Endometrium (tissue), 2 donors: ENCODE measurements around the gene PLBD2.
"Not testable (repeated sequence)": the region's sequence is repeated elsewhere in the genome, so short reads cannot be mapped to it uniquely, and the experiment has no call there.

Experiments
- FAIRE-seq: peaks from 2 replicates; lab custom pipeline; 2012; peaks lifted over from hg19 to GRCh38; lab: Jason Lieb, UNC
- donor health status: control.
- donor health status: control.

PLBD2 gene

DNA sequence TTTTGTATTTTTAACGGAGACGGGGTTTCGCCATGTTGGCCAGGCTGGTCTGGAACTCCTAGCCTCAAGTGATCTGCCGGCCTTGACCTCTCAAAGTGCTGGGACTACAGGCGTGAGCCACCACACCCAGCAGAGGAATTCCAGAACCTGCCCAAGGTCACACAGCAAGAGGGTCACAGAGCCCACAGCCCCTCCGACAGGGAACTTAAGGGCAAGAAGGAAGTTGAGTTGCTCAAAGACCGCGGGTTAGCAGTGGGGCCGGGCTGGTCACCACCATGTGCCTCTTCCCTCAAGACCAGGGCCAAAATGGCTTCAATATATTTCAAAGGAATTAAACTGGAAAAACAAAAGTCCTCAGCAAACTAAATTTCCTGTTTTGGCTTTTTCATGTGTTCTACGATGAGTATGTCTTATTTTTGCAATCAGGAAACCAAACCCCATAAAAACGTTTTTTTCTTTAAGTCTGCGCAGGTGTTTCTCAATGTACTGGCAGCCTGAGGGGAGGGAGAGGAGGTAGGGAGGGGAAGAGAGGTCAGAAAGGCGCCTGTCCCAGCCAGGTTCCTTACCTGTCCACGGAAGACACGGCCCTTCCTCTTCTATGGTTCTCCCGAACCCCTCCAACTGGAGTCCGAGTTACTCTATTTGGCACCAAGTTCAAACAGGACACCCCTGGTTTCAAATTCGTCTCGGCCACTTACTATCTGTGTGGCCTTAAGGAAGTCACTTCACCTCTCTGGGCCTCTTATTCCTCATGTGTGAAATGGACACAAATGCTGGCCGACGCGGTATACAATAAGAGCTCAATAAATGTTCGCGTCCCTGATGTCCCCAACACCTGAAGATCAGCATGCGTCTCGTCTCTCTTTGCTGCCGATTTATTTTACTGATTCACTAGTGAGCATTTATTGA is 24.3 kb upstream of the PLBD2 start:
- no peak for FAIRE-seq

DNA sequence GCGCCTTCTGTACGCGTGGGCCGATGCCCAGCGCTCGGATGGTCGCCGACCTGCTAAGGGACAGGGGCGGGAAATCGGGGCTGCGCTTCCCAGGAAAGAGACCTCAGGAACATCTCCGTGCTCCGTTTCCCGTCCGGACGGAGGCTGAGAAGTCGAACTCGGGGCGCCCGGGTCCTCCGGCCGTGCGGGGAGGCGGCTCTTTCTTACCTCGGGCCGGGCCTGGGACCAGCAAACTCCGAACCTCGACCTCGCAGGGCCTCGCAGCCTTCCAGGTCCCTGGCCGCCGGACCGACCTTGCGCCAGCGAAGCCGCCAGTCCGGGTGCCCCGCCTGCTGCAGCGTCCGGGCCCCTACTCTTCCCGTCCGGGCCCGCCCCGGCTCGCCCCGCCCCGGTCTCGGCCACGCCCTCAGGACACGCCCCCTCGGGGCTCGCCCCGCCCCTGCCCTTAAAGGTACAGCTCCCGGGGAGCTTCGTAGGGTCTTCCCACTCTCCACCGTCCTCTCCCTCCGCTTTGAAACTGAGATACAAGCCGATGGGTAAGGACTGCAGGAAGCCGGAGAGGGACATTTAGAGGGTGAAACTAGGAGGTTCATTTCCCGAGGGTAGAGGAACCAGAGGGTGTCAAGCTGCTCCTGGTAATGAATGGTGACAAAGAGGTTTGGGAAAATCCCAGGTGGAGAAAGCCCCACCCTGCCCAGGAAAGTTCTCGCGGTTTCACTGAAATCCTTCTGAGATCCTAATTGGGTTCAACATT is 23.4 kb upstream of the PLBD2 start, which contains the start of gene SLC8B1:
TSS of gene SLC8B1 (minus strand) at position 324 of the 754 bp plus-strand sequence. CDS start 2,231 bp downstream, outside the sequence.
- FAIRE-seq: no peak

DNA sequence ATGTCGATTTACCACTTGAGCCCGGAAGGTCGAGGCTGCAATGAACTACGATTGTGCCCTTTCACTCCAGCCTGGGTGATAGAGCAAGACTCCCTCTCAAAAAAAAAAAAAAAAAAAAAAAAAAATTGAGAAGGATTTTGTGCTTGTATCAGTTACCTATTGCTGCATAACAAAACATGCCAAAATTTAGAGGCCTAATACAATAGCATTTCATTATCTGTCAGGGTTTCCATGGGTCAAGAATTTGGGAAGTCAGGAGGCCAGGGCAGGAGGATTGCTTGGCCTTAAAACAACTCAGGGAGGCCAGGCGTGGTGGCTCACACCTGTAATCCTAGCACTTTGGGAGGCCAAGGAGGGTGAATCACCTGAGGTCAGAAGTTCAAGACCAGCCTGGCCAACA is 18.8 kb upstream of the PLBD2 start:
- no peak for FAIRE-seq

DNA sequence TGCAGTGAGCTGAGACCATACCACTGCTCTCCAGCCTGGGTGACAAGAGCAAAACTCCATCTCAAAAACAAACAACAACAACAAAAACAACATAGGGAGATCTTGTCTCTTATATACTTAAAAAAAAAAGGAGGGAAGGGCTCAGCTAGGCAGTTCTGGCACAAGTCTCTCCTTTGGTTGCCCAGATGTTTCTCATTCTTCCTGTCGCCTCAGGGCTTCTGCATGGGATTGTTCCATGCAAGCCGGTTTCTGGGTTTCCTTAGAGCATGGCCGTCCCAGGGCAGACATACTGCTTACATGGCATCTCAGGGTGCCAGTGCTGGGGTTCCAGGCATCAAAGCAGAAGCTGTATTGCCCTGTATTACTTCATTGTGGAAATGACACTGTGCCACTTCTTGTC is 18.3 kb upstream of the PLBD2 start:
- FAIRE-seq: no peak

DNA sequence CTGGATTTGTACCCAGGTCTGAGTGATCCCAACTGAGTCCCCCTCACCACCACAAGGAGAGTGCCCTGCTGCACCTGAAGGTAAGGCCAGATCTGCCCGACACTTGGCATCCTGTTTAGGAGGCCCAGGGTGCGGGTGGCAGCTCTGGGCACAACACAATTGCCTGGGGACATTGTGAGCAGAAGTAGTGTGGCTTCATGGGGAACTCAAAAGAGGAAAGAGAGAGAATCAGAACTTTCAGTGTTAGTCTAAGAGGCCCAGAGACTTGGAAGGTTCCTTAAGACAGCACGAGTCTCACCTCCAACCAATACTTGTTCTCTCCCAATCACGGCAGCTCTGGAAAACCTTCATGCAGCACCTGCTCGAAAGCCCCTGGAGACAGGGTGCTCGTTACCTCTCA is 16.9 kb upstream of the PLBD2 start:
- no peak for FAIRE-seq

DNA sequence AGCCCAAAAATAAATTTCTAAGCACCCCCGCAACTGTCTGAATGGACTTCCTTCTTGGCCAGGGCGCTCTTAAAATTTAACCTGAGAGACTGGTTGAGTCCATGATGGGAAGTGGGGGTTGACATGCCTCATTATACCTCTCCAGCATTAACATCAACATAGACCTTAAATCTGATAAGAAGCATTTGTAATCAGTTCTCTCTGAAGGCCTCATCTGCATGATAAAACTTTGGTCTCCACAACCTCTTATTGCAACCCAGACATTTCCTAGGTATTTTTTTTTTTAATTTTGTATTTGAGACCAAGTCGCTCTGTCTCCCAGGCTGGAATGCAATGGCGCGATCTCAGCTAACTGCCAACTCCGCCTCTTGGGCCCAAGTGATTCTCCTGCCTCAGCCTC is 13.1 kb upstream of the PLBD2 start:
- FAIRE-seq: no peak

DNA sequence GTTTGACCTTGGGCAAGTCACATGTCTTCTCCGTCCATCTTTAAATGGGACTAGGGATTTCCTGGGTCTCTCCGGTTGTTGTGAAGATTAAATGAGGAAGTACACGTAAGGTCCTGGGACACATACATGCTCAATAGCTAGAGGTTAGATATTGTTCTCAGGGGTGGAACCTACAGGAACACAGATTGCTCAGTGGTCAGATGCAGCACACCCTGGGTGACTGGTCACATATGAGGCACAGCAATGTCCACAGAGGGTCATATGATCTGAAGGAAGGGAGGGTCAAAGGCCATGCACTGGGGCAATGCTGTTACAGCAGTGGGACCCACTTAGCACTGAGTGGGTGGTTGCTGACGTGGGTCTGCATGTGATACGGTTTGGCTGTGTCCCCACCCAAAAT is 12.0 kb upstream of the PLBD2 start:
- FAIRE-seq: no peak

DNA sequence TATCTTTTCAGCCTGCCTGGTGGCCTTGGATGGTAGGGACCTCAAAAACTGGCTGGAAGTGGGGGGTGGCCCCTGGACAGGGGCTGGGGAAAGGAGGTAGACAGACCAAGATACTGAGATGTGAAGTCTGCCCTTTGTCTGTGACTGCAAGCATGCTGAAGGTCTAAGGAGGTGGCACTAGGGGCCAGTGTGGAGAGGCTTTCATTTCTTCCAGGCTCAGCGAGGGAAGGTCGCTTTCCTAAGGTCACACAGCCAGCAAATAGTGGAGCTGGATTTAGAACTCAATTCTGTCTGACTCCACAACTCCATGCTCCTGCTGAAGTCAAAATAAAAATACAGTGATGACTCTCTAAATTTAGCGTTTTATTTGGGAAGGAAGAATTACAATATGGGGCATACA is 11.3 kb upstream of the PLBD2 start:
- FAIRE-seq: no peak

DNA sequence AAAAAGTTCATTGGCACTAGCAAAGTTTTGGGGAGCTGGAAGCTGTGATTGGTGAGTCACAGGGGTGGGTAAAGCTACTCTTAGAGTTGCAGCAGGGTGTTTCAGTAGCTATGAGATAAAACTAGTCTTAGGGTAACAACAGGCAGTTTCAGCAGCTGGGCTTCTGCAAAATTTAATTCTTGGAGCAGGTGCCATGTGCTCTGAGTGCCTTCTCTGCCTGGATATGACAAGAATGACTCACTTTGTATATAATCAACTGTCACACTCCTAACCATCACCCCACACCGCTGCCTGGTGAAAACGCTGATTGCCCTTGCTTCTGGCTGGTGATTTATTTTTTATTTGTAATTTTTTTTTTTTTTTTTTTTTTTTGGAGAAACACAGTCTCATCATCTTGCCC is 10.5 kb upstream of the PLBD2 start:
- no peak for FAIRE-seq

DNA sequence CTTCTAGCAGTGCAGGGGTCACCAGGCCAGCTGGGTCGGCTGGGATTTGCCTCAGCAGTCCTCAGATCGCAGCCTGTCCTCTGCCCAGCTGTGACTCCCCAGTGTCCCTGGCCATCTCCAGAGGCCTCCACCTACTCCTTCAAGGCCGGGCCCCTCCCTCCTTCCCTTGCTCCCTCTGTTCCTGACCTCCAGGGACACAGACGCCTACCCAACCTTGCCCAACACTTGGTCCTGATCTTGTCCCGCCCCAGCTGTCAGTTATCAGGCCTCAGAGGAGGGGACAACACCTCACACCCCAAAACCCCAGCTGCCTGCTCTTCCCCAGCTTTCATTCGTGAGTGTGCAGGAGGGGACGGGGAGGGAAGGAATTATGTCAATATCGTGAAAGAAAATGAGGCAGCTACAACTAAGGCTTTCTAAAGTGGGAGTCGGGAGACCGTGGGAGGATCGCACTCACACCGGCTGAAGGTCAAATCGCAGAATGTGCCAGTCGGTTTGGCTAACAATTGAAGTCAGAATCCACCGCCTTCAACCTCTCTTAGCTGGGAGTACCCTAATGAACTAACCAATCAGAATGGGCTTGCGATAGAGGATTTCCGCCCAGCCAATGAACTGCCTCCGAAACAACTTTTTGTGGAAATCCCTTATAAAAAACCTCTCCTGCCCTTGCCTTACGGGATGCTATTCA is 9.4 kb upstream of the PLBD2 start:
- no peak for FAIRE-seq

DNA sequence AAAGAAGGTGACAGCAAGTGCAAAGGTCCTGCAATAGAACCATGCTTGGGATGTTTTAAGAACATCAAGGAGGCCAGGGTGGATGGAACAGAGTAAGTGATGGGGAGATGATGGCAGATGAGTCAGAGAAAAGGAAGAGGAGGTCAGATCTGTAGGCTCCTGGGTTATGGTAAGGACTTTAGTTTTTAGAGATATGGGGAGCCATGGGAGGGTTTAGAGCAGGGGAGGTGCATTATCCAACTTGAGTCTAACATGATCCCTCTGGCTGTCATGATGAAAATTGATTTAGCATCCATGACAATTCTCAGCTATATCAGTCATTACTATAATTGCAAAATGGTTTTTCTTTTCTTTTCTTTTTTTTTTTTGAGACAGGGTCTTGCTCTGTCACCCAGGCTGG is 7.3 kb upstream of the PLBD2 start:
- no peak for FAIRE-seq

DNA sequence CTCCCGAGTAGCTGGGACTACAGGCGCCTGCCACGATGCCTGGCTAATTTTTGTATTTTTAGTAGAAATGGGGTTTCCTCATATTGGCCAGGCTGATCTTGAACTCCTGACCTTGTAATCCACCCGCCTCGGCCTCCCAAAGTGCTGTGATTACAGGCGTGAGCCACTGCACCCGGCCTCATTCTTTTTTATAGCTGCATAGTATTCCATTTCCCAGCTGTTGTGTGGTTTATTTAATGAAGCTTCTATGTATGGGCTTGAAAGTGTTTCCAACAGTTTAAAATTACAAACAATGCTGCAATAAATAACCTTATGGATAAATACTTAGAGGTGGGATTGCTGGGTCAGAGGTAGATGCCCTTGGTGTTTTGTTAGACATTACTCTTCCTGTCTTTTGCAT is 4.2 kb upstream of the PLBD2 start:
- FAIRE-seq: not testable (repeated sequence)

DNA sequence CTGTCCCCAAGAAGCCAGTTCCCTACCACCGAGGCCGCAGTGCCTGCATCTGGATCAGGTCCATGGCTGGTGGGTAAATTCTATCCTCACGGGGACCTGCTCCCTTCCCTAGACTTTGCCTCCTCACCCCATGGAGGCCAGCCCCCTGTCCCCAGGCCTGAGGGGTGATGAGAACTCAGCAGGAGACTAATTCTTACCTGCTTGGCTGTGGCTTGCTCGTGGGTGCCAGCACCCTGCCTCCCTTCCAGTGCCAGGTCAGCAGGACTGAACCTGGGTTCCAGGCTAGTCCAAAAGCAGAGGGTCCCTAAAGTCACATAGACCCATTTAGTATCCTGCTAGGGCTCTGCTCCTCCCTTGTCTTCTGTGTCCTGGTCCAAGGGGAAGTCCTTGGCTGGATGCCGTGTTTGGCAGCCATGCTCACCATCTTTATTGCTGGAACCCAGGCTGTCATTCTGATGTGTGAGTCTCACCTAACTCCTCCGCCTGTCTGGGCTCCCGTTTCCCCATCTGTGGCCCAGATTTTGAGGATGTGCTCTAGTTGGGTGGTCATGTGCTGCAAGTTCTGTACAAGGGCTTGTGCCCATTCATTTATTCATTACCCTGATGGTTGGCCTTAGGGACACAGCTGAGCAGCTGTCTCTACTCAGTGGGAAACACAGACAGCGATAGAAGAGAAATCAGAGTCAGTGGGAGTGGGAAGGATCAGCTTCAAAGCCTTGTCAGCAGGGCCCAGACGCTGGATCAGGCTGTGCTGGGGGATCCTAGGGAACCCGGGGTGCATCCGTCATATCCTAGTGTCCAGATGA is 949 bp downstream of the PLBD2 start:
- no peak for FAIRE-seq

DNA sequence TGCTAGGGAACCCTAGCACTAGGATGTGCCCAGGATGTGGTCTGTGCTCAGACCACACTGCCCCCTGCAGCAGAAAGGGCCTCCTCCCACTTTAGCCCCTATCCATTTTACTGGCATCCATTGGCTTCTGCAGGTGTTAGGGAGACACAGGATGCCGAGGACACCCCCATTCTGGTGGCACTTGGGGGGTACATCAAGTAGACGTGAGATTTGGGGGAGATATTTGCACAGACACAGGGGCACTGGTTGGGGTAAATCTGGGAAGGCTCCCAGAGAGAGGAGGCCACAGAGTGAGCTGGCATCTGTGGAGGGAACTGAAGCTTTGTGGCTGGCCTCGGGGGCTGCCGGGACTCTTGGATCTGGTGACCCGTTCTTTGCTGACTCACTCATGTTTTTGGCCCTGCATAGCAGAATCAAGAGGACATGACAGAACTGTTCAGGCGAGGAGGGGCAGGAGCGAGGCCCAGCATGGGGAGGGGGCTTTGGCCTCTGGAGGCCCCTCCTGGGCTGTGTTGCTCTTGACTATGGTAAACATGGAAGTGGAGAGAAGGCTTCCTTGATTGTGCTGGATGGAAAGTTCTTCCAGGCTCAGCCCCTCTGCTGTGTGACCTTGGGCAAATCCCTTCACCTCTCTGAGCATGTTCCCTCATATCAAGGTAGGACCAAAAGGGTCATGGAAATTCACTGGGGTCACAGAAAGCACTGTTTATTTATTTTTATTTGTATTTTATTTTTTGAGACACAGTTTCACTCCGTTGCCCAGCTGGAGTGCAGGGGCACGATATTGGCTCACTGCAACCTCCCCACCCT is 1.8 kb downstream of the PLBD2 start:
- no peak for FAIRE-seq

DNA sequence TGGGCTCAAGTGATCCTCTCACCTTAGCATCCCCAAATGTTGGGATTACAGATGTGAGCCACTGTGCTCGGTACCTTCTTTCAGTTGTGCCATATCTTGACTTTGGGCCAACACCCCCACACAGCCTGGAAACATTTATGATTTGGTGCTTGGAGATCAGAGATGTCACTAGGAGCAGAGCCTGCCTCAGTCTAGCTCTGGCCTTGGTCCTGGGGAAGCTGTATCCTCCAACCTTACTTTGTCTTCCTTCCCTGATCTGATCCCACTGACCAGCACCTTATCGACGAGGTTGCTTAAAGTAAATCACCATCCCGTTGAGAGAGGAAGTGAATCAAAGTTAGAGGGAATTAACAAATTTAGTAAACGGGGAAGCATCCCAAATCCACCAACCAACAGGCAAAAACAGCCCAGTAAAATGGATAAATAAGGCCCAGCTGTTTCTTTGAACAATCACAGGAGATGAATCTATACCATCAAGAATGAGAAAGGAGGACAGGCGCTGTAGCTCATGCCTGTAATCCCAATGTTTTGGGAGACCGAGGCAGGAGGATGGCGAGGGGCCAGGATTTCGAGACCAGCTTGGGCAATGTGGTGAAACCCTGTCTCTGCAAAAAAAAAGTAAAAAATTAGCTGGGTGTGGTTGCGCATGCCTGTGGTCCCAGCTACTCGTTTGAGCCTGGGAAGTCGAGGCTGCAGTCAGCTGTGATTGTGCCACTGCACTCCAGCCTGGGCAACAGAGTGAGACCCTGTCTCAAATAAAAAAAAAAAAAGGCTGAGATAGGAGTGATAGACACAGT is 3.4 kb downstream of the PLBD2 start:
- FAIRE-seq: no peak

DNA sequence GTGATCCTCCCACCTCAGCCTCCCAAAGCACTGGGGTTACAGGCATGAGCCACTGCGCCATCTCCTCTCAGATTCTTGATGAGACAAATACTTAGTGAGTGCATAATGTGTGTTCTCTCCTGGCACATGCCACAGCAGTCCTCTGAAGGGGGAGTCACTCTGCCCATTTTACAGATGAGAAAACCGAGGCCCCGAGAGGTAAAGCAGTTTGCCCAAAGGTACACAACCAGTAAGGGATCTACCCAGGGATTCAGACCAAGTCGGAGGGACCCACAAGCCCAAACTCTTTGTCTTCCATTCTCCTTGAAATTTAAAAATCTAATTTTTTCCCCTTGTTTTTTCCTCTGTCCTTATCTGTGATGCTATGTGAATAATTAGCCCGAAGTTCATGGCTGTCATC is 6.3 kb downstream of the PLBD2 start:
- FAIRE-seq: no peak

DNA sequence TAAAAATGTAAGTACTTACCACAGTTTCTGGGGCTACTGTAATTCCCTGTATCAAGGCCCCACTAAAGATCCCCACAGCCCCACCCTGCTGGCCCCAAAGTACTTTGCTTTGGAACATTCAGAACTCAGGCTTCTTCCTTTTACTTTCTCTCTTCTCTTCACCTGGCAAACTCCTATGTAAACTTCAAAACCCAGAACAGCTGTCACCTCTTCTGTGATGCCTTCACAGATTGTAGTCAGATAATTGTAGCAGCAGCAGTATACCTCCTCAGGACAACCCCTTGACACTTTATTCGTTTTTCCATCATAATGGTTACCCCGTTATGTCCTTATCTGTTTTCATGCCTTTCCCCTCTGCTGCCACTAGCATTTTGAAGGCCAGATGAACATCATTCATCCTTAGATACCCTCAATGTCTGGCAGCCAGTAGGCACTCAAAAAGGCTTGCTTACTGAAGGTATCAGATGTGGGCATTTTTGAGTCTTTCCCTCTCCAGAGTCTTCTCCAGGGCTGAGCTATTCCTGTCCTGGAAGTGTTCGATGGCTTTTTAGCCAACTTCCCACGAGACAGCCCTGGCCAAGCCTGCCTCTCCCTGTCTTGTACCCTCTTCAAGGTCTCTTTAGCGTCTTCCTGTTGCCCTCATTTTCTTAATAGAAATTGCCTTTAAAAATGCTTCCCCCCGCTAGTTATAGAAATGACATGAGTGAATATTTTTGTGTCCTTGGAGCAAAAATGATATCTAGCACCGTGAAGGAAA is 7.4 kb downstream of the PLBD2 start:
- FAIRE-seq: no peak

DNA sequence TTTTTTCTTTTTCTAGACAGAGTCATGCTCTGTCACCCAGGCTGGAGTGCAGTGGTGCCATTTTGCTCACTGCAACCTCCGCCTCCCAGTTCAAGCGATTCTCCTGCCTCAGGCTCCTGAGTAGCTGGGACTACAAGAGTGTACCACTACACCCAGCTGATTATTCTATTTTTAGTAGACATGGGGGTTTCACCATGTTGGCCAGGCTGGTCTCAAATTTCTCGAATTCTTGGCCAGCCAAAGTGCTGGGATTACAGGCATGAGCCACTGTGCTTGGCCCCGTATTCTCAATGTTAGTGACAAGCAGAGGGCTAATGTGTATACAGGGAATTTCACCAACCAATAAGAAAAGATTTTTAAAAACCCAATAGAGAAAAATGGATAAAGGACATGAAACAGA is 8.4 kb downstream of the PLBD2 start:
- FAIRE-seq: no peak

DNA sequence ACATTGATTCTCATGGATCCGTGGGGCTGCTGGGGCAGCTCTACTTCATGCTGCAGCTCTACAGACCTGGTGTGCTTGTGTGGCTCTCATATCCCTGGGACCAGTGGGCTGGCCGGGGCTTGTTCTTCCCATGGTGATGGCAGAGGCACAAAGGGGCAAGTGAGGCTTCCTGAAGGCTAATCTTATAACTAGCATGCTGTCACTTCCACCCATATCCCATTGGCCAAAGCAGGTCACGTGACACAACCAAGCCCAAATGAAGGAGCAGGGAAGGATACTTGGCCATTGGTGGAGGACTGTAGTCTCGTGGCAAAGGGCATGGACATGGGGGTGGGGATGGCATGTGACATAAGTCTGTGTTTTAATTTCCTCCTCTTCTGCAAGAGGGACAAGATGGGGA is 9.9 kb downstream of the PLBD2 start:
- no peak for FAIRE-seq
